Spleen (tissue), 7 donors: ENCODE results near the gene KCNE1.

Experiments used
- POLR2AphosphoS5 ChIP-seq, 3 donors: sonication (generic); formaldehyde crosslinking; IDR thresholded peaks; one replicate each; pipeline ENCODE4 v1.5.1; 2017; ENCODE audit warnings: antibody characterized with exemption in 3 of 3
- TF ChIP-seq, protein P1 (sequence below), 11 experiments: fragments of 200-600 bp in 7 of 11; fragments of 450-650 bp in 4 of 11; sonication (generic) in 4 of 11; IDR thresholded peaks in 8 of 11; conservative IDR thresholded peaks in 3 of 11; 1 replicate in 7 of 11; 2 replicates in 4 of 11; pipeline versions ENCODE4 v1.4.0 to v1.8.0; 2016 to 2021; ENCODE audit warnings: antibody characterized with exemption in 11 of 11, inconsistent platforms in 4 of 11, mild to moderate bottlenecking in 1 of 11
- donor health status: DM: no; HTN: no; CAD: no; lungs with moderate emphysema.
- donor health status: DM: no; HTN: no; CAD: no.
- donor health status: DM: no; HTN: no; CAD: no.

DNA sequence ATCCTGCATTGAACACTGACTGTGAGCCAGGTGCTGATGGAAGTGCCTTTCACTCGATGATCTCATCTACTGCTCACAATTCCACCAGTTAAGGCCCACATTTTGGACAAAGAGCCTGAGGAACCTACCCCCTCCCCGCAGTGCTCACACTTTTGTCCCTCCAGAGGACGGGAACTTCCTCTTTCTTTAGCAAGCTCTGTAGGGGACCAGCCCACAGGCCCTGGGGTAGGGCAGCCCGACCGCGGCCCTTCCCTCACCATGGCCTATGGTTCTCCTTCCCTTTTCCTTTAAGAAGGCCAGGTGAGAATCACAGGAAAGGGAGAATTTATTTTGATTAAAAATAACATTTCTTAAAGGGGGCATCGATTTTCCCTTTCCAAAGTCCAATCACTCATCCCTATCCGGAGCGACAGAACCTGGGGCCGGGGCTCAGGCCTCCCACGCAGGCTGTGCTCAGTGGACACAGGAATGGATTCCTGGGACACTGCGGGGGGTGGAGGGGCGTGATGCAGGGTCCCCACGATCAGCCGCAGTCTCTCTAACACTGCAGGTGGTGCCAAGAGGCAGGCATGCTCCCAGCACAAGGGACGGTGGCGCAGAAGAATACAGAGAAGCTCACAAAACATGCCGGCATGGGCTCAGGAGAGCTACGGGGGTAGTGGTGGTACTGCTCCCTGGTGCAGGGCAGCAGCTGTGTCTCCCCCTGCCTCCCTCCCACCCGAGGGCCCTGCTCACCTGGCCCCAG lies 8.9 kb upstream of the KCNE1 start:
- TF ChIP-seq, protein P1, sequence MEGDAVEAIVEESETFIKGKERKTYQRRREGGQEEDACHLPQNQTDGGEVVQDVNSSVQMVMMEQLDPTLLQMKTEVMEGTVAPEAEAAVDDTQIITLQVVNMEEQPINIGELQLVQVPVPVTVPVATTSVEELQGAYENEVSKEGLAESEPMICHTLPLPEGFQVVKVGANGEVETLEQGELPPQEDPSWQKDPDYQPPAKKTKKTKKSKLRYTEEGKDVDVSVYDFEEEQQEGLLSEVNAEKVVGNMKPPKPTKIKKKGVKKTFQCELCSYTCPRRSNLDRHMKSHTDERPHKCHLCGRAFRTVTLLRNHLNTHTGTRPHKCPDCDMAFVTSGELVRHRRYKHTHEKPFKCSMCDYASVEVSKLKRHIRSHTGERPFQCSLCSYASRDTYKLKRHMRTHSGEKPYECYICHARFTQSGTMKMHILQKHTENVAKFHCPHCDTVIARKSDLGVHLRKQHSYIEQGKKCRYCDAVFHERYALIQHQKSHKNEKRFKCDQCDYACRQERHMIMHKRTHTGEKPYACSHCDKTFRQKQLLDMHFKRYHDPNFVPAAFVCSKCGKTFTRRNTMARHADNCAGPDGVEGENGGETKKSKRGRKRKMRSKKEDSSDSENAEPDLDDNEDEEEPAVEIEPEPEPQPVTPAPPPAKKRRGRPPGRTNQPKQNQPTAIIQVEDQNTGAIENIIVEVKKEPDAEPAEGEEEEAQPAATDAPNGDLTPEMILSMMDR (IDR thresholded peaks at IDR 0.05 in 8 of 11, conservative IDR thresholded peaks at IDR 0.05 in 3 of 11) = peak in 1 of 11 experiments; percentile 18
- TF ChIP-seq POLR2AphosphoS5 (IDR thresholded peaks at IDR 0.05) = no peak
